ENCODE results near the gene IL10RA.
A peak's percentile ranks its signal among the peaks of the same experiment; 100 is the strongest.

IL10RA gene

GRCh38 chr11:118008271-118008911 is 22.2 kb downstream of the IL10RA start:
- DNase-seq = no peak

DNA sequence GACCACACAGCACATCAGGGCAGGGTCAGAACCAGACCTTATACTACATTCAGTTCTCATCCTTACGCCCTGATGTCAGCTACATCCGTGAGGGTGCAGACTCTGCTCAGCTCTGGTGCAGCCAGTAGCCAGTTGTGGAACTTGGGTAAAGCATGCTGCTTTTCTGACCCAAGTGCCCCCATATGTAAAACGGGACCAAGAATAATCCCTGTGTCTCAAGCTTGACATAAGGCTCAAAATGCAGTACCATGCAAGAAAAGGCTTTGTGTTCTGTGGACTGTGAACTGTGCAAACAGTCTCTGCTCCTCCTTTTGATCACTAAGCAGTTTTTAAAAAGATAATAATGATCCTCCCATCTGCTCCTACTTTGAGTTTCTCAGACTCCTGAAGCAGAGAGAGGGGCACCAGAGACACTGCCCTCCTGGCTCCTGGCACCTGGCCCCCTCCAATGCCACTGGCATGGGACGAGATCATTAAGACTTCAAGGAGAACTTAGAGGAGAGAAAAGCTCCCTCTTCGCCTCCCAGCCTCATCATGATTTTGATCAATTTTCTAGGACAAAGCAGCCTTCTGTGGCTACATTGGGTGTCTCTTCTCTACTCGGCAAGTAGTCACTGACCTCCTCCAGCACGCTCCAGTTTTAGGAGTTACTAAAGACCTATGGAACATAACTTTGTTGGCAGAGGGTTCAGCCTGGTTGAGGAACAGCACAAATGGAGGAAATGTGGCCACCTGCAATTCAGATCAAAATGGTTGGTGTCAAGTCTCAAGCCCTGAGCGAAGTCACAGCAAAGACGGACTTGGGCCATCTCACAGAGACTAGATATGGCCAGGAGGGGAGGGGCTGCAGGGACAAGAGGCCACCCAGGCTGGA is 23.9 kb downstream of the IL10RA start:
- DNase-seq = peak in 1 of 2 experiments; percentile 4

DNA sequence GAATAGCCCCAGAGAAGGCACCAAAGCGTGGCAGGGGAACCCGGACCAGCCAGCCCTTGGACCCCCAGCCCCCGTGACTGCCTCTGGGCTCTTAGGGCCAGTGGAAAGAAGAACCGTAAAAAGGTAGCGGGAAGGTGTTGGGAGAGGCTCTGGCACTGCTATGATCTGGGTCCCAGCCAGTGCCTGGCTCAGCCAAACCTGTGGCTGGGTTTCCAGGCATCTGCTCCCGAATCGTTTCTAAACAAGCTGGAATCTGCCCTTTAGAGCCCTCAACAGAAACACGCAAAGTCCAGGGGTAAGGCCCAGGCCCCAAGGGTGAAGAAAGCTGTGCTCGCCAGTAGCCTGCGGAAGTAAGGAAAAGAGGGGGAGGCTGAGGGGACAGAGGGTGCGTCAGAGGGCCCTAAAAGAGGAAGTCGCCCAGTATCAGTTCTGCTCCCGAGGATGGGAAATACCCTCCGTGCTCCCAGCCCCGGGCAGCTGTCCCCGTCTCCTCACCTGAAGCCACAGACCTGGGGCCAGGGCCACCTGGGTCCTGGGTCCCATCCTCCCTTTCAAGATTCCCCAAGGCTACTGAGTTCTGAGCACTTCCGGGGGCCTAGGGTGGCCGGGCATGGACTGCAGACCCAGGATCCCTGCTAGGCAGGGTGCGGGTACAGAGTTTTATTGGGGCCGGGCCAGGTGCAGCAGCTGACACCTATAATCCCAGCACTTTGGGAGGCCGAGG is 24.7 kb downstream of the IL10RA start:
- DNase-seq = no peak

DNA sequence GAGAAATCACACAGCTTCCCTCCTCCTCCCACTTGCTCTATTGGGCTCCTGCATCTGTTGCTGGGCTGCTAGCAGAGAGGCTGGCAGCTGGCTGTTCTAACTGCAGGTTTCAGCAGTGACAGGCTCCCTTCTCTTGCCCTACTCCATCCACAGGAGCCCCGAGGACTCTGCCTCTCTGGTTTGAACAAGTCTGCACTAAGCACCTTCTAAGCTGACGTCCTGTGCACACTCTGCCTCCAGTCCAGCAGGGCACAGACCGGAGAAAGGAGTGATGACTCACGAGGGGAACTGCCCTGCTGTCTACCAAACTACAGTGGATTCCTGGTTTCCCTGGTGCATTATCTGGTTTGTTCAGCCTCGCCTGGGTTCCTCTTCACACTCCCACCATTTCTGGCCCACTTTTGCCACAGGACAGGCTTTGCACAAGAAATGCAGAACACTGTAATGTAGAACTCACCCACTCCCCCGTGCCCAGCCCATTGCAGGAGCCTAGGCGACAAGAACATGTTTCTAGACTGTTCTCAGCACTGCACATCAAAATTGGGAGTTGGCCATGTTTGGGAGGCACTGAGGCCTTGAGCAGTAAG is 26.0 kb downstream of the IL10RA start:
- peak in 1 of 2 experiments; percentile 48 for DNase-seq

DNA sequence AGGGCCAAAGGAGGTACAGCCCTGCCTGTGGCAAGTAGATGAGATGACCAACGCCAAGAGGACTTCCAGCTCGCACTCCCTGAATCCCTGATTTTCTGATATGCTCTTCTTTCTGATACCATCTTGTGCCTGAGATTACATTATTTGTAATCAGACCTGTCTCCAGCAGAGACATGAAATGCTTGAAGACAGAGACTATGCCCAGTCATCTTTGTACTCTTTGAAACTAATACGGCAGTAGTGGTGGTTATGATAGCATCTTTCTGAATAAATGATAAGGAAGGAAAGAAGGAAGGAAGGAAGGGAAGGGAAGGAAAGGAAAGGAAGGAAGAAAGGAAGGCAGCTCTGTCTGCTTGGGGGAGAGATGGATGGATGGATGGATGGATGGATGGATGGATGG is 27.8 kb downstream of the IL10RA start:
- DNase-seq = no peak

DNA sequence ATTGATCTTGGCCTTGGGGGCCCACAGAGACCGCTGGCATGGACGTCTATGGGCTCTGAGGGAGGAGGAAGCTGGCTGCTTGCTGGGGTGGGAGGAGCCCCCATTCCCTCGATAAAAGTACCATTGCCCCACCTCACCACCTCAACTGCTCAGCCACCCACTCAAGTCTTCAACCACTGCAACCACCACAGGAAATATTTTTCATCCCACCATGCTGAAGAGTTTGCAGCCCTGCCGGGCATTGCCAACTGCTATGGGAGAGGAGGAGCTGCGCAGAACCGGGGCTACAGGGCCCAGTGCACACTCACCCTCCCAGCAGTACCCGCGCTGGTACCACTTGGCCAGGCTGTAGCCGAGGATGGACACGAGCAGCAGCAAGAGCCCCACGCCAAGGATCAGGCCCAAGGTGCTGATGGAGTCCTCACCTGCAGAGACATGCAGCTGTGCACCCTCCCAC is 29.2 kb downstream of the IL10RA start:
- no peak for DNase-seq

DNA sequence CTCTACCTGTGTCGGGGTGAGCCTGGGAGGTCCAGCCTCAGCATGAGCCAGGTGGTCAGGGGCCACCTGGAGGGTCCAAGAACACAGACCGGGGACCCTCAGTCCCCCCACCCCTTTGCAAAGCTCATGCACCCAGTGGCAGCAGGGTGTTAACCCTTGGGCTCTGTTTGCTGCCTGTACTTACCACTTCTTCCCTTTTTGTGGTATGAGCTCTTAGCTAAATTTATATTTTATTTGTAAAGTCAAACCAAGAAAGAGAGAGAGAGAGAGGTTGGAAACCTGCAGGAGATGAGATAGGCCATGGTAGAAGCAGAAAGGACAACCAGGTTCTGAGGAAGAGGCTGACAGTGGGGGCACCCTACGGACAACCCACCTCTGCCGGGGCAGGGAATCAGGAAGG is 29.9 kb downstream of the IL10RA start:
- no peak for DNase-seq

- DNase-seq = no peak
Observed at GRCh38 chr11:118017111-118017510, 30.9 kb downstream of the IL10RA start.

DNA sequence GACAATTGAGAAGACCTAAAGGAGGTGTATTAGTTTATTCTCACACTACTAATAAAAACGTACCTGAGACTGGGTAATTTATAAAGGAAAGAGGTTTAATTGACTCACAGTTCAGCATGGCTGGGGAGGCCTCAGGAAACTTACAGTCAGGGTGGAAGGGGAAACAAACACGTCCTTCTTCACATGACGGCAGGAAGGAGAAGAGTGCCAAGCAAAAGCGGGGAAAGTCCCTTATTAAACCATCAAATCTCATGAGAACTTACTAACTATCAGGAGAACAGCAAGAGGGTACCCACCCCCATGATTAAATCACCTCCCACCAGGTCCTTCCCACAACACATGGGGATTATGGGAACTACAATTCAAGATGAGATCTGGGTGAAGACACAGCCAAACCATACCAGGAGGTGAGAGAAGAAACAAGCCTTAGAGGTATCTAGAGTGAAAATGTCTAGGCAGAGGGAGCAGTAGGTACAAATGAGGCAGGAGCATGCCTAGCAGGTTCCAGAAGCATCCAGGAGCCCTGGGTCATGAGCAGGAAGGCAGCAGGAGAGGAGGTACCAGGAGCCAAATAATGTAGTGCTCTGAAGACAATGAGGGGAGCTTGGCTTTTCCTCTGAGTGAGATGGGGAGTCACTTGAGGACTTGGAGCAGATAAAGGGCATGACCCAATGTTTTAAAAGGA is 31.6 kb downstream of the IL10RA start:
- DNase-seq = no peak

DNA sequence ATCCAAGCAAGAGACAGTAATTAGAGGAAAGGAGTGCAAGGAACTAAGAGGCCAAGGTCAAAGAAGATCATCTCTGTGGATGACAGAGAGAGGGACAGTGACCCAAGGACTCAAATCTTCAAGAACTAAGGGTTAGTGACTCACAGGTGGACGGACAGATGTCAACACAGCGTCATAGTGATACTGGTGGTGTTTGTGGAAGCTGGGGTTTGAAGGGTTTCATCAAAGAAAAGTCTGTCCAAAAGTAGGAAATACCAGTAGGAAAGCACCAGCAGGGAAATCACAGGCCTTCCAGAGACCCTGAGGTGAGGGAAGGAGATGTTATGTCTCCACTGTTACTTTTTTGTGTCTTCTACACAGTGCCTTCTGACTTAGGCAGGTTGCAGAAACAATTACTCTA is 32.2 kb downstream of the IL10RA start:
- DNase-seq = no peak

GRCh38 chr11:118021146-118021545 is 35.0 kb downstream of the IL10RA start:
- DNase-seq = no peak

GRCh38 chr11:118027694-118028093 is 41.5 kb downstream of the IL10RA start:
- DNase-seq = no peak

DNA sequence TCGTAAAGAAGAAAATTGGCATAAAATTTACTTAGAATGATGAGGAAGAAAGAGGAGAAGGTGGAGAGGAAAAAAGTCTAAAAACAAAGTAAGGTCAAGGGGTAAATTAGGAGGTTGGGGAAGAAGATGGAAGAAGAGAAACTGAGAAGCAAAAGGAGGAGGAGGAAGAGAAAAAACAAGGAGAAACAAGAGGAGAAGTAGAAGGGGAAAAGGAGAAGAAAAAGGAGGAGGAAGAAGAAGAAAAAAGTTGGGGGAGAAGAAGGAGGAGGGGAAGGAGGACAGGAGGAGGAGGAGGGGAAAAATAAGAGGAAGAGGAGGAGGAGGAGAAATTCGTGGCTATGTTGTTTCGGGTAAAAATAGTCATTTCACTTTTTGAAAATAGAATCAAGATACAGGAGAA is 42.4 kb downstream of the IL10RA start:
- no peak for DNase-seq

GRCh38 chr11:118033443-118033842 is 47.2 kb downstream of the IL10RA start:
- no peak for DNase-seq

DNA sequence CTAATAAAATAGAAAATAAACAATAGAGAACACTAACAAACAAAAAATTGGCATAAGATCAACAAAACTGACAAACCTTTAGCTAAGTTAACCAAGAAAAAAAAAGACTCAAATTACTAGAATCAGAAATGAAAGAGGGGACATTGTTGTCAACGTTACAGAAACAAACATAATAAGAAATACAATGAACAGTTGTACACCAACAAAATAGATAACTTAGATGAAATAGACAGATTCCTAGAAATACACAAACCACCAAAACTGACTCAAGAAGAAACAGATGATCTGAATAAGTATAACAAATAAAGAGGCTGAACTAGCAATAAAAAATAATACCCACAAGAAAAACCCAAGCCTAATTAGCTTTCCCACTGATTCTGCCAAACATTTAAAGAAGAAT is 55.9 kb downstream of the IL10RA start:
- DNase-seq = no peak

DNA sequence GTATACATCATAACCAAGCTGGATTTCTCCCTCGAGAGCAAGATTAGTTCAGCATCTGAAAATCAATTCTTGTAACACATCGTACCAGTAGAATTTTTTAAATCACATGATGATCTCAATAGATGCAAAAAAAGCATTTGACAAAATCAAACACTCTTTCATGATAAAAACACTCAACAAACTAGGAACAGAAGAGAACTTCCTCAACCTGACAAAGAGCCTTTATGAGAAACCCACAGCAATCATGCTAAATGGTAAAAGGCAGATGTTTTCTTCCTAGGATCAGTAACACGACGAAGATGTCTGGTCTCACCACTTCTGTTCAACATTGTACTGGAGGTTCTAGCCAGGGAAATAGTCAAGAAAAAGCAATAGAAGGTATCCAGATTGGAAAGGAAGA is 56.6 kb downstream of the IL10RA start:
- DNase-seq = no peak

DNA sequence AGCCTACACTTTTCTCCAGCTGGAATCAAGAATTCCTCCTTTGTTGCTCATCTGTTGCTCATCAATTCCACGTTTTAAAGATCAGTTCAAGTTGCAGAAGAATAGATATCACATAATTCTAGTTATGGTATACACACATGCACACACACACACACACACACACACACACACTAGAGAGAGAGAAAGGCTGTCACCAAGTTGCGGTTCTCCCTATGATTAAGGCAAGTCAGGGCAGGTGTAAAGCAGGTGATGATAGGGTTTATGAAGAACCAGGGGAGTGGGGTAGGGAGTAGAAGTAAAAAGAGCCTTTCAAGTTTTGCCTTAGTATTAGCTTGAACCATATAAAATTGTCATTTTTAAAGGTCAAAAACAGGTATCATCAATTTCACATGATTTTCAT is 59.0 kb downstream of the IL10RA start:
- no peak for DNase-seq

DNA sequence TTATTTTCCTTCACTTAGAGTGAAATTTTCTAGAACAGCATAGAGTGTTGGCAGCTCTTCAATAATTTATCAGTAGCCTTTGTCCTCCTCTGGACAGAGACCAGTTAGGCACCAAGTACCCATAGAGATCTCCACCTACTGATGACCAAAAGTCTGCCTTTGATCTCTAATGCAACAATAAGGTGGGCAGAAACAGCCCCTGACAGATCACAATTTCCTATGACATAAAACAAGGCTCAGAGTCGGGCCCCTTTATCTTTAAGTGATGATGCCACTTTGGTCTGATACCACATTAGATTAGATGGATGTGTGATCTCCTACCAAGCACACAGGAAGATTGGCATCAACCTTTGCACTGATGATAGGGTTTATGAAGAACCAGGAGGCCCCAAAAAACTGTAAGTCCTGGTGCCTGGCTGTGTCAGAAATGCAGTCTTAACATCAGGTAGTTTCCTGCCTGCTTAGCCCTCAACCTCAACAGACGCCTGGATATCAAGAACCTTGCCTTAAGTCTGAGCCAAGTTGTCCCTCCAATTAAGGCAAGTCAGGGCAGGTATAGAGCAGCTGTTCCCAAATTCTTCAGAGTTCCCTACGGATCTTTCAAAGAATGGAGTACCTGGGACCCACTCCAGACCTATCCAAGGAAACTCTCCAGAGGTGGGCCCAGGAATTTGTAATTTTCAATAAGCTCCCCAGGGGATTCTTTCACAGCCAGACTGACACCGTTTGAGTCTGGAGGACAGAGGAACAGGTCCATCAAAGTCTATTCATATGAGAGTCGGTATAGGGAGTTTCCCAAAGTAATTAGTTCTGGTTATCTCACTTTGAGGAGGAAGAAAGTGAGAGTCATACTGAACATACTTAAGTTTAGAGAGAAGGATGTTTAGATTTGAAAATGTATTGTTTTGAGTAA is 60.1 kb downstream of the IL10RA start:
- DNase-seq = peak; percentile 23 to 42

GRCh38 chr11:118046964-118047700 is 60.9 kb downstream of the IL10RA start:
- DNase-seq = peak; percentile 25 to 46

GRCh38 chr11:118047749-118048148 is 61.6 kb downstream of the IL10RA start:
- no peak for DNase-seq

Data from activated CD4-positive, alpha-beta T cell treated with anti-CD3 and anti-CD28 coated beads, Interleukin-2, amount 50 U/mL, for 48 hours (primary cell).